PC-9 (cell line): ENCODE measurements around the gene FBXL17. TPM values are rescaled to one million over a fixed set of nuclear protein-coding genes. Genes with fewer than 3 reads are reported as not detected.

Source experiments
- BruUV-seq: library from RNA; stranded (reverse); fragments of 400-500 nt; replicated peaks from 2 replicates; lab custom pipeline; 2021; lab: Mats Ljungman, UMichigan
- CTCF ChIA-PET: fragments of 300-600 bp; sonication (Branson Sonifier 250); formaldehyde crosslinking; loops from one replicate; lab custom pipeline; 2022; ENCODE audit warnings: antibody characterized with exemption; lab: Charles Lee
- POLR2A ChIA-PET: fragments of 300-600 bp; sonication (Branson Sonifier 250); formaldehyde crosslinking; loops from one replicate; lab custom pipeline; 2022; ENCODE audit warnings: antibody characterized with exemption; ENCODE audit not compliant: unreplicated experiment; lab: Charles Lee
- DNase-seq, 2 experiments: peaks; one replicate each; pipeline versions ENCODE4 v3.0.0 to v3.0.0-alpha.2; 2015 to 2022; ENCODE audit warnings: mixed read lengths in 1 of 2
- H2AFZ ChIP-seq: fragments of 200-600 bp; sonication (generic); 2 replicates; pipeline ENCODE4 v1.8.1; 2017; ENCODE audit warnings: antibody characterized with exemption
- H3F3A ChIP-seq: fragments of 200-600 bp; sonication (generic); 2 replicates; pipeline ENCODE4 v1.8.1; 2017; ENCODE audit warnings: antibody characterized with exemption, mild to moderate bottlenecking, low read depth; ENCODE audit not compliant: insufficient read depth
- H3K27ac ChIP-seq: fragments of 200-600 bp; sonication (generic); 2 replicates; pipeline ENCODE4 v1.6.1; 2016; ENCODE audit warnings: mixed run types
- H3K27me3 ChIP-seq: fragments of 200-600 bp; sonication (generic); 2 replicates; pipeline ENCODE4 v1.6.1; 2016; ENCODE audit warnings: low read depth, mixed run types; ENCODE audit not compliant: insufficient read depth
- H3K36me3 ChIP-seq: fragments of 200-600 bp; sonication (generic); 2 replicates; pipeline ENCODE4 v1.6.1; 2016; ENCODE audit warnings: low read depth, mixed run types
- H3K4me1 ChIP-seq: fragments of 200-600 bp; sonication (generic); replicated peaks from 2 replicates; pipeline ENCODE4 v1.6.1; 2016; ENCODE audit warnings: mixed run types; ENCODE audit not compliant: insufficient read depth
- H3K4me2 ChIP-seq: fragments of 200-600 bp; sonication (generic); 2 replicates; pipeline ENCODE4 v1.6.1; 2017; ENCODE audit warnings: mixed run types
- H3K4me3 ChIP-seq: fragments of 200-600 bp; sonication (generic); 2 replicates; pipeline ENCODE4 v1.6.1; 2016; ENCODE audit warnings: mixed run types
- H3K79me2 ChIP-seq: fragments of 200-600 bp; sonication (generic); 2 replicates; pipeline ENCODE4 v1.6.1; 2017; ENCODE audit warnings: low read depth, mixed run types
- H3K9me2 ChIP-seq: fragments of 200-600 bp; sonication (generic); 2 replicates; pipeline ENCODE4 v1.8.1; 2017; ENCODE audit warnings: mild to moderate bottlenecking; ENCODE audit not compliant: insufficient read depth
- H3K9me3 ChIP-seq: fragments of 200-600 bp; sonication (generic); 2 replicates; pipeline ENCODE4 v1.8.1; 2016; ENCODE audit warnings: low read depth; ENCODE audit not compliant: insufficient read depth
- H4K20me1 ChIP-seq: fragments of 200-600 bp; sonication (generic); 2 replicates; pipeline ENCODE4 v1.8.1; 2017; ENCODE audit not compliant: insufficient read depth
- EZH2 ChIP-seq: fragments of 200-600 bp; sonication (generic); IDR thresholded peaks from 2 replicates; pipeline ENCODE4 v1.8.0; 2017; ENCODE audit warnings: antibody characterized with exemption, low read depth
- intact Hi-C: fragments of 100-400 bp; cut with micrococcal nuclease; formaldehyde crosslinking; loops from one replicate; pipeline ENCODE4 v1.10.0; 2022; ENCODE audit not compliant: unreplicated experiment
- total RNA-seq: library from RNA; stranded (reverse); gene quantifications from 2 replicates; pipeline ENCODE4 v1.2.3, GENCODE V29; 2021
- TF ChIP-seq, protein P1 (sequence below): fragments of 200-600 bp; sonication (generic); conservative IDR thresholded peaks from 2 replicates; pipeline ENCODE4 v1.6.1; 2017; ENCODE audit warnings: mixed run types, antibody characterized with exemption, mild to moderate bottlenecking, moderate library complexity

The FBXL17 gene
- total RNA-seq, 1 experiment from 2014 or later, result 19.5 TPM

GRCh38 chr5:108115673-108116072 lies 266.2 kb downstream of the FBXL17 start:
- Histone ChIP-seq H3K36me3 (no peaks in the 10 kb centered on the region), H3K27ac (no peak overlapping the region), H3F3A (no peaks in the 10 kb centered on the region), H3K4me3 (no peak overlapping the region), H4K20me1 (no peaks in the 10 kb centered on the region), H3K9me3 (no peaks in the 10 kb centered on the region), H3K4me2 (no peak overlapping the region), H3K79me2 (no peaks in the 10 kb centered on the region), H2AFZ (no peak overlapping the region), H3K9me2 (no peaks in the 10 kb centered on the region), H3K4me1 (no peaks in the 10 kb centered on the region), H3K27me3 (no peaks in the 10 kb centered on the region)
- BruUV-seq, result no TSS peak
- ChIA-PET POLR2A (no interaction called here), CTCF (no interaction called here)
- intact Hi-C loops, result no loop called here
- DNase-seq, result no peak
- no peak for TF ChIP-seq EZH2
- TF ChIP-seq, protein P1, sequence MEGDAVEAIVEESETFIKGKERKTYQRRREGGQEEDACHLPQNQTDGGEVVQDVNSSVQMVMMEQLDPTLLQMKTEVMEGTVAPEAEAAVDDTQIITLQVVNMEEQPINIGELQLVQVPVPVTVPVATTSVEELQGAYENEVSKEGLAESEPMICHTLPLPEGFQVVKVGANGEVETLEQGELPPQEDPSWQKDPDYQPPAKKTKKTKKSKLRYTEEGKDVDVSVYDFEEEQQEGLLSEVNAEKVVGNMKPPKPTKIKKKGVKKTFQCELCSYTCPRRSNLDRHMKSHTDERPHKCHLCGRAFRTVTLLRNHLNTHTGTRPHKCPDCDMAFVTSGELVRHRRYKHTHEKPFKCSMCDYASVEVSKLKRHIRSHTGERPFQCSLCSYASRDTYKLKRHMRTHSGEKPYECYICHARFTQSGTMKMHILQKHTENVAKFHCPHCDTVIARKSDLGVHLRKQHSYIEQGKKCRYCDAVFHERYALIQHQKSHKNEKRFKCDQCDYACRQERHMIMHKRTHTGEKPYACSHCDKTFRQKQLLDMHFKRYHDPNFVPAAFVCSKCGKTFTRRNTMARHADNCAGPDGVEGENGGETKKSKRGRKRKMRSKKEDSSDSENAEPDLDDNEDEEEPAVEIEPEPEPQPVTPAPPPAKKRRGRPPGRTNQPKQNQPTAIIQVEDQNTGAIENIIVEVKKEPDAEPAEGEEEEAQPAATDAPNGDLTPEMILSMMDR, result no peak

- intact Hi-C loops, result no loop called here
- H3F3A ChIP-seq, result no peaks in the 10 kb centered on the region
- TF ChIP-seq EZH2, result no peak
- TF ChIP-seq, protein P1, result no peak
- no TSS peak for BruUV-seq
- no peaks in the 10 kb centered on the region for H3K36me3 ChIP-seq
- no peak overlapping the region for H3K4me3 ChIP-seq
- H3K27ac ChIP-seq, result no peak overlapping the region
- no peaks in the 10 kb centered on the region for H3K9me3 ChIP-seq
- CTCF ChIA-PET, result no interaction called here
- H3K9me2 ChIP-seq, result no peaks in the 10 kb centered on the region
- no peak overlapping the region for H3K4me2 ChIP-seq
- no peaks in the 10 kb centered on the region for H3K79me2 ChIP-seq
- POLR2A ChIA-PET, result no interaction called here
- no peak overlapping the region for H2AFZ ChIP-seq
- no peak for DNase-seq
- H4K20me1 ChIP-seq, result no peaks in the 10 kb centered on the region
- H3K4me1 ChIP-seq, result no peaks in the 10 kb centered on the region
- no peaks in the 10 kb centered on the region for H3K27me3 ChIP-seq
Measured at GRCh38 chr5:108113950-108114349, 267.9 kb downstream of the FBXL17 start.

- ChIA-PET POLR2A (no interaction called here), CTCF (no interaction called here)
- Histone ChIP-seq H3K79me2 (no peaks in the 10 kb centered on the region), H3K4me3 (no peak overlapping the region), H3K36me3 (no peaks in the 10 kb centered on the region), H3F3A (no peaks in the 10 kb centered on the region), H3K27me3 (no peaks in the 10 kb centered on the region), H4K20me1 (no peaks in the 10 kb centered on the region), H3K9me3 (no peaks in the 10 kb centered on the region), H2AFZ (no peak overlapping the region), H3K4me1 (no peaks in the 10 kb centered on the region), H3K4me2 (no peak overlapping the region), H3K27ac (no peak overlapping the region), H3K9me2 (no peaks in the 10 kb centered on the region)
- intact Hi-C loops, result no loop called here
- no peak for DNase-seq
- no TSS peak for BruUV-seq
- TF ChIP-seq, protein P1, result no peak
- no peak for TF ChIP-seq EZH2
Measured at GRCh38 chr5:108111736-108112135, 270.2 kb downstream of the FBXL17 start.
